Gastrocnemius medialis (tissue), 4 donors: ENCODE measurements around the gene SLC26A4. TPM values are rescaled to one million over a fixed set of nuclear protein-coding genes. Genes with fewer than 3 reads are reported as not detected.

ENCODE experiments used
- ATAC-seq, 2 donors: fragments of 150-250 bp; one replicate each; pipeline ENCODE4 v1.9.1; 2016
- DNase-seq, 2 donors: peaks; one replicate each; pipeline ENCODE4 v3.0.0-alpha.2; 2019
- H3K27ac ChIP-seq, 4 donors: fragments of 200-600 bp; sonication (generic); 1 replicate in 1 of 4; 2 replicates in 3 of 4; pipeline ENCODE4 v1.5.1; 2016 to 2018; ENCODE audit warnings: mild to moderate bottlenecking in 2 of 4, moderate library complexity in 1 of 4
- H3K27me3 ChIP-seq, 3 donors: fragments of 200-600 bp; sonication (generic) in 2 of 3; 1 replicate in 1 of 3; 2 replicates in 2 of 3; pipeline versions ENCODE4 v1.5.1 to v1.6.0; 2016 to 2019; ENCODE audit warnings: mild to moderate bottlenecking in 1 of 3, moderate library complexity in 1 of 3
- H3K36me3 ChIP-seq, 2 donors: fragments of 200-600 bp; sonication (generic) in 1 of 2; one replicate each; pipeline ENCODE4 v1.5.1; 2017 to 2018
- H3K4me1 ChIP-seq, 2 donors: fragments of 200-600 bp; sonication (generic) in 1 of 2; one replicate each; pipeline ENCODE4 v1.5.1; 2016 to 2017; ENCODE audit warnings: mild to moderate bottlenecking in 2 of 2
- H3K4me3 ChIP-seq, 4 donors: fragments of 200-600 bp; sonication (generic) in 3 of 4; 1 replicate in 1 of 4; 2 replicates in 3 of 4; pipeline ENCODE4 v1.5.1; 2016 to 2019; ENCODE audit warnings: mild to moderate bottlenecking in 2 of 4
- H3K9me3 ChIP-seq, 3 donors: fragments of 200-600 bp; sonication (generic) in 2 of 3; 1 replicate in 1 of 3; 2 replicates in 2 of 3; pipeline ENCODE4 v1.5.1; 2016 to 2019
- CTCF ChIP-seq, 5 experiments: fragments of 450-650 bp in 3 of 5; fragments of 200-600 bp in 2 of 5; sonication (generic) in 2 of 5; IDR thresholded peaks in 4 of 5; conservative IDR thresholded peaks in 1 of 5; 1 replicate in 4 of 5; 2 replicates in 1 of 5; pipeline ENCODE4 v1.5.1; 2016 to 2019; ENCODE audit warnings: antibody characterized with exemption in 5 of 5, mild to moderate bottlenecking in 3 of 5, moderate library complexity in 3 of 5
- POLR2A ChIP-seq, 2 donors: fragments of 450-650 bp; IDR thresholded peaks; one replicate each; pipeline ENCODE4 v1.6.1; 2017; ENCODE audit warnings: antibody characterized with exemption in 2 of 2, mild to moderate bottlenecking in 2 of 2, moderate library complexity in 2 of 2
- in situ Hi-C, 4 donors: fragments of 200-750 bp; cut with MboI; loops; one replicate each; pipeline versions ENCODE4 v1.15.0 to v1.8.0; 2017; ENCODE audit warnings: low sequenced_read_pairs in 4 of 4
- intact Hi-C: fragments of 100-400 bp; cut with DNase I; formaldehyde crosslinking; loops from one replicate; pipeline ENCODE4 v1.15.1; 2023; ENCODE audit warnings: low total_unique reads
- total RNA-seq, 4 donors: library from RNA; depleted of rRNA; stranded (reverse); fragments of >200 nt; gene quantifications; one replicate each; pipeline versions ENCODE4 v1.1.0 to v1.2.3, GENCODE V29; 2016

The SLC26A4 gene
- total RNA-seq, 4 donors from 2014 or later, result 0.09 to 2.5 (median 0.20) TPM; not detected in 1

GRCh38 chr7:107661865-107662379 is 1.3 kb downstream of the SLC26A4 start:
- in situ Hi-C loops, result no loop called here

GRCh38 chr7:107663196-107663595 is 2.6 kb downstream of the SLC26A4 start:
- no peak overlapping the region for H3K27ac ChIP-seq
- intact Hi-C loops, result no loop called here
- no peak overlapping the region for H3K4me3 ChIP-seq
- in situ Hi-C loops, result no loop called here
- TF ChIP-seq POLR2A (IDR thresholded peaks at IDR 0.05) (no peak), CTCF (IDR thresholded peaks at IDR 0.05 in 4 of 5, conservative IDR thresholded peaks at IDR 0.05 in 1 of 5) (no peak)
- no peaks in the 10 kb centered on the region for H3K9me3 ChIP-seq
- H3K27me3 ChIP-seq, result peaks cover 20 to 24% (median 21%) of the 10 kb centered on the region in 3 donors
- peaks cover 4 to 17% of the 10 kb centered on the region in 2 donors for H3K4me1 ChIP-seq
- DNase-seq, result no peak
- no peak for ATAC-seq
- no peaks in the 10 kb centered on the region for H3K36me3 ChIP-seq

More at GRCh38 chr7:107661865-107662379, 1.3 kb downstream of the SLC26A4 start:
- Histone ChIP-seq H3K4me1 (peaks cover 4 to 17% of the 10 kb centered on the region in 2 donors), H3K27ac (no peak overlapping the region), H3K36me3 (no peaks in the 10 kb centered on the region), H3K9me3 (no peaks in the 10 kb centered on the region), H3K27me3 (peaks cover 20 to 24% (median 21%) of the 10 kb centered on the region in 3 donors), H3K4me3 (peak overlapping the region; percentile 56 to 67 (median 58))
- TF ChIP-seq CTCF (IDR thresholded peaks at IDR 0.05 in 4 of 5, conservative IDR thresholded peaks at IDR 0.05 in 1 of 5) (peak in 1 of 5 experiments; percentile 5), POLR2A (IDR thresholded peaks at IDR 0.05) (no peak)
- DNase-seq (no peak), ATAC-seq (no peak)
- intact Hi-C loops, result no loop called here

DNA sequence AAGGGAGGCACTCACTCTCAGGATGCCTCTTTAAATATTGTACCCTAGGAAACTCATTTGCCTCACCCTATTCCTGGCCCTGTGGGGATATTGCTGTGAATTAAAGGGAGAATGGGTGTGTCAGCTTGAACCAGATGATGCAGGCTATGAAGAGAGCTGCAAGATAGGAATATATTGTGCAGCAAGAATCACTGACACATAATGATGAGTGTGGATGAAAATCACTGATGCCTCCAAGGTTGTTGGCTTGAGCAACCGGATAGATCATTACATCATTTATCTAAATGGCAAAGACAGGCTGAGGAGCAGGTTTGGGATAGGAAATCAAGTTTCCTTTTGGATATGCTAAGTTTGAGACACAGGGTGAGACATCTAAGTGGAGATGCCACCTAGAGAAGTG is 6.2 kb downstream of the SLC26A4 start:
- no peaks in the 10 kb centered on the region for H3K9me3 ChIP-seq
- H3K36me3 ChIP-seq, result no peaks in the 10 kb centered on the region
- intact Hi-C loops (no loop called here), in situ Hi-C loops (no loop called here)
- H3K27ac ChIP-seq, result no peak overlapping the region
- TF ChIP-seq CTCF (IDR thresholded peaks at IDR 0.05 in 4 of 5, conservative IDR thresholded peaks at IDR 0.05 in 1 of 5) (no peak), POLR2A (IDR thresholded peaks at IDR 0.05) (no peak)
- no peak overlapping the region for H3K4me3 ChIP-seq
- ATAC-seq (no peak), DNase-seq (no peak)
- peaks cover 0 to 4% (median 3%) of the 10 kb centered on the region in 3 donors for H3K27me3 ChIP-seq
- peaks cover 0 to 3% of the 10 kb centered on the region in 2 donors for H3K4me1 ChIP-seq

DNA sequence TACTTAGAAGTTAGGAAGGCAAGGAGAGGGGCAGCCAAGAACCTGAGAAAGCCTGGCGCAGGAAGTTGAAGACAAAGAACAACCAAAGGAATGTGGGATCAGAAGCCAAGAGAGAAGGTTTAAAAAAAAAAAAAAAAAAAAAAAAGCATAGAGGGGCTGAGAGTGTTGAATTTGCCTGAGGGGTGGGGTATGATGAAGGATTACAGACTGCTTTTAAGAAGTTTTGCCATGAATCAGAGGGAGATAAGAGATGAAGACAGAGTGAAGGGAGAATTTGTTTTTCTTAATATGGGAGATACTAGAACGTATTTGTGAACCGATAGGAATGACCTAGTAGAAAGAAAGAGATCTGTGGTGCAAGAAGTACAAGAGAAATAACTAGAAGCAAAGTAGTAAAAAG is 6.7 kb downstream of the SLC26A4 start:
- intact Hi-C loops, result no loop called here
- Histone ChIP-seq H3K4me3 (no peak overlapping the region), H3K27me3 (no peaks in the 10 kb centered on the region), H3K27ac (no peak overlapping the region), H3K36me3 (no peaks in the 10 kb centered on the region), H3K4me1 (no peaks in the 10 kb centered on the region), H3K9me3 (no peaks in the 10 kb centered on the region)
- ATAC-seq, result no peak
- in situ Hi-C loops, result no loop called here
- no peak for DNase-seq
- TF ChIP-seq CTCF (IDR thresholded peaks at IDR 0.05 in 4 of 5, conservative IDR thresholded peaks at IDR 0.05 in 1 of 5) (no peak), POLR2A (IDR thresholded peaks at IDR 0.05) (no peak)

DNA sequence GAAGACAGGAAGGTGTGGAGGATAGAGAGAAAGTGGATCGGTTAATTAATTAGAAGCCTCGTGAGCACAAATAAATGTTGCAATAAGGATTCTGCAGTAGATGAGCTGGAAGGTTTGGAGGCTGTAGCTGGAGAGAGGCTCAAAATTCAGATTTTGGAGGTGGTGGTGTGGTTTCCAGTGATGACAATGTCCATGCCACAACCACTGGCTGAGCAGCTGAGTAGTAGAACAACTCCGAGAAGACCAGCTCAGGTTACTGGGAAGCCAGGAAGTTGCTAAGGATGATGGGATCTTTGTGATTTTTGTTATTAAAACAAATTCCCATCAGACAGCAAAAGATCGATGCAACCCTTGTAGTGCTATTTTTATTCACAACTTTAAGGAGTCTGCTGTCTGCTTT is 7.7 kb downstream of the SLC26A4 start:
- no peaks in the 10 kb centered on the region for H3K4me1 ChIP-seq
- no peaks in the 10 kb centered on the region for H3K9me3 ChIP-seq
- intact Hi-C loops, result no loop called here
- no peaks in the 10 kb centered on the region for H3K27me3 ChIP-seq
- no peak overlapping the region for H3K4me3 ChIP-seq
- TF ChIP-seq CTCF (IDR thresholded peaks at IDR 0.05 in 4 of 5, conservative IDR thresholded peaks at IDR 0.05 in 1 of 5) (no peak), POLR2A (IDR thresholded peaks at IDR 0.05) (no peak)
- no peak overlapping the region for H3K27ac ChIP-seq
- DNase-seq, result no peak
- in situ Hi-C loops, result no loop called here
- ATAC-seq, result no peak
- H3K36me3 ChIP-seq, result no peaks in the 10 kb centered on the region
